HEK293 (cell line): Measurements from ENCODE around the gene GOLGA6C.
A peak's percentile ranks its signal among the peaks of the same experiment; 100 is the strongest.

Experiments used
- CTCF ChIA-PET: fragments of 350-600 bp; formaldehyde crosslinking; extraction: SDS; loops from one replicate; lab custom pipeline; 2021; ENCODE audit warnings: antibody characterized with exemption; lab: Yijun Ruan, JAX
- POLR2A ChIA-PET: fragments of 300-600 bp; formaldehyde crosslinking; extraction: SDS; loops from one replicate; lab custom pipeline; 2020; ENCODE audit warnings: antibody characterized with exemption, inconsistent platforms; lab: Yijun Ruan, JAX
- H3K27ac ChIP-seq: fragments of 200-500 bp; sonication (Bioruptor generic); 2 replicates; pipeline ENCODE4 v1.5.1; 2014; ENCODE audit warnings: low read depth, low read length, control low read depth, inconsistent platforms; ENCODE audit errors: extremely low read depth
- H3K36me3 ChIP-seq, 2 experiments: fragments of 200-500 bp in 1 of 2; sonication (Bioruptor generic) in 1 of 2; 1 replicate in 1 of 2; 2 replicates in 1 of 2; pipeline ENCODE4 v1.5.1; 2014 to 2017; ENCODE audit warnings: inconsistent platforms in 2 of 2, low read length in 2 of 2; ENCODE audit not compliant: control insufficient read depth in 2 of 2, insufficient read depth in 1 of 2
- H3K4me1 ChIP-seq: fragments of 200-500 bp; sonication (Bioruptor generic); 2 replicates; pipeline ENCODE4 v1.5.1; 2014; ENCODE audit warnings: mild to moderate bottlenecking, low read length, inconsistent platforms; ENCODE audit not compliant: control insufficient read depth, insufficient read depth
- H3K4me3 ChIP-seq: 2 replicates; pipeline ENCODE4 v1.5.1; 2011; ENCODE audit warnings: low read depth, mild to moderate bottlenecking, control low read depth, low read length, moderate library complexity
- H3K9me3 ChIP-seq: fragments of 200-500 bp; sonication (Bioruptor generic); 2 replicates; pipeline ENCODE4 v1.5.1; 2014; ENCODE audit warnings: low read depth, low read length, inconsistent platforms; ENCODE audit not compliant: control insufficient read depth, insufficient read depth
- GFI1B ChIP-seq: fragments of 450-650 bp; formaldehyde crosslinking; IDR thresholded peaks from 2 replicates; pipeline ENCODE4 v1.5.1; 2016; ENCODE audit warnings: missing biosample characterization, missing genetic modification characterization
- GLI4 ChIP-seq: fragments of 450-650 bp; formaldehyde crosslinking; IDR thresholded peaks from 2 replicates; pipeline ENCODE4 v1.5.1; 2016; ENCODE audit warnings: missing biosample characterization, missing genetic modification characterization
- HOXA7 ChIP-seq: sonication (generic); formaldehyde crosslinking; IDR thresholded peaks from 2 replicates; pipeline ENCODE4 v1.8.1; 2022; ENCODE audit warnings: missing genetic modification reagents, borderline replicate concordance
- HOXD13 ChIP-seq: sonication (generic); formaldehyde crosslinking; IDR thresholded peaks from 2 replicates; pipeline ENCODE4 v1.8.0; 2022; ENCODE audit warnings: missing genetic modification reagents, borderline replicate concordance
- OVOL3 ChIP-seq: fragments of 450-650 bp; formaldehyde crosslinking; IDR thresholded peaks from 2 replicates; pipeline ENCODE4 v1.5.1; 2016; ENCODE audit warnings: missing biosample characterization, missing genetic modification characterization
- SCRT1 ChIP-seq: fragments of 450-650 bp; formaldehyde crosslinking; IDR thresholded peaks from 2 replicates; pipeline ENCODE4 v1.5.1; 2016; ENCODE audit warnings: missing biosample characterization, missing genetic modification characterization, borderline replicate concordance
- ZBTB20 ChIP-seq: fragments of 450-650 bp; formaldehyde crosslinking; IDR thresholded peaks from 2 replicates; pipeline ENCODE4 v1.5.1; 2016; ENCODE audit warnings: missing biosample characterization, missing genetic modification characterization
- ZFP37 ChIP-seq: fragments of 450-650 bp; formaldehyde crosslinking; IDR thresholded peaks from 2 replicates; pipeline ENCODE4 v1.5.1; 2016; ENCODE audit warnings: missing biosample characterization, missing genetic modification characterization
- ZNF426 ChIP-seq: fragments of 450-650 bp; formaldehyde crosslinking; IDR thresholded peaks from 2 replicates; pipeline ENCODE4 v1.5.1; 2017; ENCODE audit warnings: missing biosample characterization, missing genetic modification characterization, mild to moderate bottlenecking, inconsistent platforms, moderate library complexity
- ZNF548 ChIP-seq: fragments of 450-650 bp; formaldehyde crosslinking; IDR thresholded peaks from 2 replicates; pipeline ENCODE4 v1.5.1; 2016; ENCODE audit warnings: missing biosample characterization, missing genetic modification characterization
- ZNF600 ChIP-seq: fragments of 450-650 bp; formaldehyde crosslinking; IDR thresholded peaks from 2 replicates; pipeline ENCODE4 v1.5.1; 2016; ENCODE audit warnings: missing biosample characterization, missing genetic modification characterization
- ZNF658 ChIP-seq: fragments of 450-650 bp; formaldehyde crosslinking; IDR thresholded peaks from 2 replicates; pipeline ENCODE4; 2016; ENCODE audit warnings: missing biosample characterization, missing genetic modification characterization
- ZNF747 ChIP-seq: fragments of 450-650 bp; formaldehyde crosslinking; IDR thresholded peaks from 2 replicates; pipeline ENCODE4 v1.5.1; 2016; ENCODE audit warnings: missing biosample characterization, missing genetic modification characterization
- TF ChIP-seq, protein P1 (sequence below): fragments of 450-650 bp; formaldehyde crosslinking; IDR thresholded peaks from 2 replicates; pipeline ENCODE4 v1.5.1; 2016; ENCODE audit warnings: missing biosample characterization, missing genetic modification characterization
- TF ChIP-seq, protein P2 (sequence below): sonication (generic); formaldehyde crosslinking; IDR thresholded peaks from 2 replicates; pipeline ENCODE4 v1.8.1; 2022; ENCODE audit warnings: mild to moderate bottlenecking, moderate library complexity, missing genetic modification reagents
- TF ChIP-seq, protein P3 (sequence below): fragments of 450-650 bp; formaldehyde crosslinking; IDR thresholded peaks from 2 replicates; pipeline ENCODE4 v1.5.1; 2016; ENCODE audit warnings: missing biosample characterization, missing genetic modification characterization
- TF ChIP-seq, protein P4 (sequence below): fragments of 450-650 bp; formaldehyde crosslinking; IDR thresholded peaks from 2 replicates; pipeline ENCODE4 v1.5.1; 2017; ENCODE audit warnings: missing biosample characterization, missing genetic modification characterization
- TF ChIP-seq, protein P5 (sequence below): fragments of 450-650 bp; formaldehyde crosslinking; IDR thresholded peaks from 2 replicates; pipeline ENCODE4 v1.5.1; 2016; ENCODE audit warnings: missing biosample characterization, missing genetic modification characterization
- TF ChIP-seq, protein P6 (sequence below): fragments of 450-650 bp; formaldehyde crosslinking; IDR thresholded peaks from 2 replicates; pipeline ENCODE4 v1.5.1; 2016; ENCODE audit warnings: missing biosample characterization, missing genetic modification characterization, low read depth

GOLGA6C gene

DNA sequence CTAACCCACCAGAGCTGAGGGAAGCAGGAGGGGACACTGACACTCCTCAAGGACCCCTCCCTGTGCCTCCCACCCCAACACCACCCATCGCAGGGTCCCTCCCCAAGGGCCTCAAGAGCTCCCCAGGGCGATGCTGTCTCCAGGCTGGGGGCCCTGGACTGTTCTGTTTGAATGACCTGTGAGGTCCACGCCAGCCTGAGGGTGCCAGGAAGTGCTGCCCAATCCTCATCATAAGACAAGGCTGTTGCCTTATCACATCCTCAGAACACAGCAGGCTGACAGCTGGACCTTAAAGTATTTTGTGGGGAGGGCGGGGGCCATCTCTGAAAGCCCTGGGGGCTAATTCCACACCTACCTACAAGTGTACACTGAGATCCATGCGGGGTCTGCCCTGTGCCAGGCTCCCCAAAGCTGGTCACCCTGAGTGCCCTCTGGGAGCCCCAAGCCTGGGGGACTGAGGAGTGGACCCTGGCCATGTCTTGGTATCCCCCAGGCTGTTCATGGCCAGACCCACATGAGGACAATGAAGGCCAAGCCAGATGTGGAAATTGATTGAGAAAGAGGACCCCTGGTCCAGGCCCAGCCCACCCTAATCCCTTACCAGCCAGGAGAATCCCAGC lies 23.8 kb upstream of the GOLGA6C start (continued):
- TF ChIP-seq, protein P1, sequence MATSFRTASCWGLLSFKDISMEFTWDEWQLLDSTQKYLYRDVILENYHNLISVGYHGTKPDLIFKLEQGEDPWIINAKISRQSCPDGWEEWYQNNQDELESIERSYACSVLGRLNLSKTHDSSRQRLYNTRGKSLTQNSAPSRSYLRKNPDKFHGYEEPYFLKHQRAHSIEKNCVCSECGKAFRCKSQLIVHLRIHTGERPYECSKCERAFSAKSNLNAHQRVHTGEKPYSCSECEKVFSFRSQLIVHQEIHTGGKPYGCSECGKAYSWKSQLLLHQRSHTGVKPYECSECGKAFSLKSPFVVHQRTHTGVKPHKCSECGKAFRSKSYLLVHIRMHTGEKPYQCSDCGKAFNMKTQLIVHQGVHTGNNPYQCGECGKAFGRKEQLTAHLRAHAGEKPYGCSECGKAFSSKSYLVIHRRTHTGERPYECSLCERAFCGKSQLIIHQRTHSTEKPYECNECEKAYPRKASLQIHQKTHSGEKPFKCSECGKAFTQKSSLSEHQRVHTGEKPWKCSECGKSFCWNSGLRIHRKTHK (tag by site-specific recombination) = no peak
- TF ChIP-seq HOXD13 (CRISPR knock-in tag) = no peak
- TF ChIP-seq, protein P2, sequence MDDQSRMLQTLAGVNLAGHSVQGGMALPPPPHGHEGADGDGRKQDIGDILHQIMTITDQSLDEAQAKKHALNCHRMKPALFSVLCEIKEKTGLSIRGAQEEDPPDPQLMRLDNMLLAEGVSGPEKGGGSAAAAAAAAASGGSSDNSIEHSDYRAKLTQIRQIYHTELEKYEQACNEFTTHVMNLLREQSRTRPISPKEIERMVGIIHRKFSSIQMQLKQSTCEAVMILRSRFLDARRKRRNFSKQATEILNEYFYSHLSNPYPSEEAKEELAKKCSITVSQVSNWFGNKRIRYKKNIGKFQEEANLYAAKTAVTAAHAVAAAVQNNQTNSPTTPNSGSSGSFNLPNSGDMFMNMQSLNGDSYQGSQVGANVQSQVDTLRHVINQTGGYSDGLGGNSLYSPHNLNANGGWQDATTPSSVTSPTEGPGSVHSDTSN = no peak
- TF ChIP-seq ZBTB20 (tag by site-specific recombination) = no peak
- no peak for TF ChIP-seq ZNF658 (tag by site-specific recombination)

DNA sequence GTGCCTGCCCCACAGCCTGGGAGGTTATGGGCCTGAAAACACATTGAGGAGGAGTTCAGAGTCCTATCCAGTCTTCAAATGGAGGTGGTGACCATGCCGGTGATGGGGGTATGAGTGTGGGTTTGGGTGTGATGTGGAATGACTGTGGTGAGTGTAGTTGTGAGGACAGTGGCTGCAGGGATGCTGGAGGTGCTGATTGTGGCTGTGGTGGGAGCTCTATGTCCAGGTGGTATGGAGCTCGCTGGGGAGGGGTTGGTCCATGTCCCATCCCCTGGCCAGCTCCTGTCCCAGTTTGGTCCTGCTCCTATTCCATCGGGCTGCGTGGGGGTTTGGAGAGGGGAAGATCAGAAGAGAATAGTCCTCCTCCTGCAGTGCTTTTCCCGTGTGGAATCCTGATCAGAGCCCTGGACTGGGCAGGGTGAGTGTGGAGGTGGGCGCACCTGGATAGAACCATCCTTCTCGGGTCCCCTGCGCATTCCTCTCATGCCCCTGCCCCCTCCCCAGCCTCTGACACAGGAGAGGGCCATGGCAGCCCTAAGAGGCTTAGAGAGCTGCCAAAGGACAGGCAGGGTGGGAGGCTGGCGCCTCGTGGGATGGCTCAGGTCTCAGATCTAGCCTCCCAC lies 23.0 kb upstream of the GOLGA6C start:
- no peaks in the 10 kb centered on the region for H3K36me3 ChIP-seq
- no peak overlapping the region for H3K4me3 ChIP-seq
- H3K27ac ChIP-seq = no peak overlapping the region
- H3K4me1 ChIP-seq = no peaks in the 10 kb centered on the region
- ChIA-PET POLR2A (no interaction called here), CTCF (interaction anchor here (0.5 kb wide), 1 partner anchor 256 kb away, joined by 3 read pairs; no protein-coding TSS in a partner anchor)
- H3K9me3 ChIP-seq = no peaks in the 10 kb centered on the region
- TF ChIP-seq ZNF426 (tag by site-specific recombination) = no peak
- peak; percentile 71 for TF ChIP-seq ZNF600 (tag by site-specific recombination)

DNA sequence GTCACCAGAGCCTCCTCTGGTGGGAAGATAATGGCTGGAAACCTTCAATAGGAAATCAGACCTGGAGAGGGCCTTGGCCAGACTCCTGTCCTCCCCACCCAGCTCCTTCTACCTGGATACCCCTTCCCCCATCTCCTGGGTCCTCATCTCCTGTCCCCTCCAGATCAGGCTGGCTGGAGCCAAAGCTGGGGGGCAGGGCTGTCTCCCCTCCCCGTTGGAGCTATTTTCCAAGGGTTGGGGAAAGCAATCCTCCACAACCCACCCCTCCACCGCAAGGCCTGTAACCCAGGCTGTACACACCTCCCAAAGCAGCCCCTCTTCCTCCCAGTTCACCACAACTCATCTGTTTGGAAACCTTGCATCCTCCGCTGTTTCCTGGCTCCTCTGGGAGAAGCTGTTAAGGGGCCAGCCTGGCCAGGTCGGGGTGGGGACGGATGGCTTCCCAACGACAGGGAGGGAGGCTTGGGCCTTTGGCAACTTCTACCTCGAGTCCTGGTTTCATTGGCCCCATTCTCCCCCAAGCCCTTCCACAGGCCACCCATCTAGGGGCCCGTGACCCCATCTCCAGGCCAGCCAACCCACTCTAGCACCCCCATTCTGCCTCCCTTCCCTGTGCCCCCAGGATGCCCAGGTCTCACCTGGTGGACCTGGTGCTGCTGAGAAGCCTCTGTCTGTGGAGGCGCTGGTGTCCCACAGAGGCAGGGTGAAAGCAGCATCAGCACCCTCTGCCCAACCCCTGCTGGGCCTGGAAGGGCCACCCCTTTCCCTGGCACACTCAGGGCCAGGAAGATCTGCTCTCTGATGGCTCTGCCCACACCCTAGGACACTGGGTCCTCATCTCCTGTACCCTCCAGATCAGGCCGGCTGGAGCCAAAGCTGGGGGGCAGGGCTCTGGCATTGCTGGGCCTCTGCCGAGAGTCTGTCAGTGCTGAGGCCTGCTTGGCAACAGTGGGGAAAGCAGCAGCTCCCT lies 22.1 kb upstream of the GOLGA6C start:
- H3K36me3 ChIP-seq = no peaks in the 10 kb centered on the region
- no peak overlapping the region for H3K27ac ChIP-seq
- H3K4me1 ChIP-seq = no peaks in the 10 kb centered on the region
- H3K4me3 ChIP-seq = no peak overlapping the region
- POLR2A ChIA-PET = no interaction called here
- no peaks in the 10 kb centered on the region for H3K9me3 ChIP-seq
- CTCF ChIA-PET = no interaction called here
- TF ChIP-seq SCRT1 (tag by site-specific recombination) (no peak), HOXA7 (no peak), OVOL3 (tag by site-specific recombination) (no peak), ZFP37 (tag by site-specific recombination) (no peak), GLI4 (no peak), GFI1B (no peak), ZNF747 (tag by site-specific recombination) (no peak), ZNF548 (tag by site-specific recombination) (no peak)
- TF ChIP-seq, protein P3, sequence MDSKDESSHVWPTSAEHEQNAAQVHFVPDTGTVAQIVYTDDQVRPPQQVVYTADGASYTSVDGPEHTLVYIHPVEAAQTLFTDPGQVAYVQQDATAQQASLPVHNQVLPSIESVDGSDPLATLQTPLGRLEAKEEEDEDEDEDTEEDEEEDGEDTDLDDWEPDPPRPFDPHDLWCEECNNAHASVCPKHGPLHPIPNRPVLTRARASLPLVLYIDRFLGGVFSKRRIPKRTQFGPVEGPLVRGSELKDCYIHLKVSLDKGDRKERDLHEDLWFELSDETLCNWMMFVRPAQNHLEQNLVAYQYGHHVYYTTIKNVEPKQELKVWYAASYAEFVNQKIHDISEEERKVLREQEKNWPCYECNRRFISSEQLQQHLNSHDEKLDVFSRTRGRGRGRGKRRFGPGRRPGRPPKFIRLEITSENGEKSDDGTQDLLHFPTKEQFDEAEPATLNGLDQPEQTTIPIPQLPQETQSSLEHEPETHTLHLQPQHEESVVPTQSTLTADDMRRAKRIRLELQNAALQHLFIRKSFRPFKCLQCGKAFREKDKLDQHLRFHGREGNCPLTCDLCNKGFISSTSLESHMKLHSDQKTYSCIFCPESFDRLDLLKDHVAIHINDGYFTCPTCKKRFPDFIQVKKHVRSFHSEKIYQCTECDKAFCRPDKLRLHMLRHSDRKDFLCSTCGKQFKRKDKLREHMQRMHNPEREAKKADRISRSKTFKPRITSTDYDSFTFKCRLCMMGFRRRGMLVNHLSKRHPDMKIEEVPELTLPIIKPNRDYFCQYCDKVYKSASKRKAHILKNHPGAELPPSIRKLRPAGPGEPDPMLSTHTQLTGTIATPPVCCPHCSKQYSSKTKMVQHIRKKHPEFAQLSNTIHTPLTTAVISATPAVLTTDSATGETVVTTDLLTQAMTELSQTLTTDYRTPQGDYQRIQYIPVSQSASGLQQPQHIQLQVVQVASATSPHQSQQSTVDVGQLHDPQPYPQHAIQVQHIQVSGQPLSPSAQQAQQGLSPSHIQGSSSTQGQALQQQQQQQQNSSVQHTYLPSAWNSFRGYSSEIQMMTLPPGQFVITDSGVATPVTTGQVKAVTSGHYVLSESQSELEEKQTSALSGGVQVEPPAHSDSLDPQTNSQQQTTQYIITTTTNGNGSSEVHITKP (tag by site-specific recombination) = no peak
- TF ChIP-seq, protein P4, sequence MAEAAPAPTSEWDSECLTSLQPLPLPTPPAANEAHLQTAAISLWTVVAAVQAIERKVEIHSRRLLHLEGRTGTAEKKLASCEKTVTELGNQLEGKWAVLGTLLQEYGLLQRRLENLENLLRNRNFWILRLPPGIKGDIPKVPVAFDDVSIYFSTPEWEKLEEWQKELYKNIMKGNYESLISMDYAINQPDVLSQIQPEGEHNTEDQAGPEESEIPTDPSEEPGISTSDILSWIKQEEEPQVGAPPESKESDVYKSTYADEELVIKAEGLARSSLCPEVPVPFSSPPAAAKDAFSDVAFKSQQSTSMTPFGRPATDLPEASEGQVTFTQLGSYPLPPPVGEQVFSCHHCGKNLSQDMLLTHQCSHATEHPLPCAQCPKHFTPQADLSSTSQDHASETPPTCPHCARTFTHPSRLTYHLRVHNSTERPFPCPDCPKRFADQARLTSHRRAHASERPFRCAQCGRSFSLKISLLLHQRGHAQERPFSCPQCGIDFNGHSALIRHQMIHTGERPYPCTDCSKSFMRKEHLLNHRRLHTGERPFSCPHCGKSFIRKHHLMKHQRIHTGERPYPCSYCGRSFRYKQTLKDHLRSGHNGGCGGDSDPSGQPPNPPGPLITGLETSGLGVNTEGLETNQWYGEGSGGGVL (tag by site-specific recombination) = no peak
- TF ChIP-seq, protein P5, sequence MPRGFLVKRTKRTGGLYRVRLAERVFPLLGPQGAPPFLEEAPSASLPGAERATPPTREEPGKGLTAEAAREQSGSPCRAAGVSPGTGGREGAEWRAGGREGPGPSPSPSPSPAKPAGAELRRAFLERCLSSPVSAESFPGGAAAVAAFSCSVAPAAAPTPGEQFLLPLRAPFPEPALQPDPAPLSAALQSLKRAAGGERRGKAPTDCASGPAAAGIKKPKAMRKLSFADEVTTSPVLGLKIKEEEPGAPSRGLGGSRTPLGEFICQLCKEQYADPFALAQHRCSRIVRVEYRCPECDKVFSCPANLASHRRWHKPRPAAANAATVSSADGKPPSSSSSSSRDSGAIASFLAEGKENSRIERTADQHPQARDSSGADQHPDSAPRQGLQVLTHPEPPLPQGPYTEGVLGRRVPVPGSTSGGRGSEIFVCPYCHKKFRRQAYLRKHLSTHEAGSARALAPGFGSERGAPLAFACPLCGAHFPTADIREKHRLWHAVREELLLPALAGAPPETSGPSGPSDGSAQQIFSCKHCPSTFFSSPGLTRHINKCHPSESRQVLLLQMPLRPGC (tag by site-specific recombination) = no peak
- TF ChIP-seq, protein P6, sequence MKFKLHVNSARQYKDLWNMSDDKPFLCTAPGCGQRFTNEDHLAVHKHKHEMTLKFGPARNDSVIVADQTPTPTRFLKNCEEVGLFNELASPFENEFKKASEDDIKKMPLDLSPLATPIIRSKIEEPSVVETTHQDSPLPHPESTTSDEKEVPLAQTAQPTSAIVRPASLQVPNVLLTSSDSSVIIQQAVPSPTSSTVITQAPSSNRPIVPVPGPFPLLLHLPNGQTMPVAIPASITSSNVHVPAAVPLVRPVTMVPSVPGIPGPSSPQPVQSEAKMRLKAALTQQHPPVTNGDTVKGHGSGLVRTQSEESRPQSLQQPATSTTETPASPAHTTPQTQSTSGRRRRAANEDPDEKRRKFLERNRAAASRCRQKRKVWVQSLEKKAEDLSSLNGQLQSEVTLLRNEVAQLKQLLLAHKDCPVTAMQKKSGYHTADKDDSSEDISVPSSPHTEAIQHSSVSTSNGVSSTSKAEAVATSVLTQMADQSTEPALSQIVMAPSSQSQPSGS (tag by site-specific recombination) = no peak
